HepG2 (cell line): ENCODE measurements around the gene POLE4. TPM values are rescaled to one million over a fixed set of nuclear protein-coding genes. Genes with fewer than 3 reads are reported as not detected.

Source experiments
- ATAC-seq: fragments of 200-7000 bp; cut with Tn5 transposase; 3 replicates; pipeline ENCODE4 v1.9.1; 2020; ENCODE audit warnings: mild to moderate bottlenecking, moderate library complexity
- BruUV-seq: library from RNA; stranded (reverse); fragments of 400-500 nt; replicated peaks from 2 replicates; lab custom pipeline; 2021; lab: Mats Ljungman, UMichigan
- CTCF ChIA-PET: fragments of 300-600 bp; formaldehyde crosslinking; extraction: SDS; loops from one replicate; lab custom pipeline; 2021; ENCODE audit warnings: low total read pairs, inconsistent platforms, low intra/inter-chr PET ratio; lab: Yijun Ruan, JAX
- POLR2A ChIA-PET: fragments of 350-600 bp; sonication (Branson Sonifier 250); formaldehyde crosslinking; loops from one replicate; lab custom pipeline; 2020; ENCODE audit warnings: antibody characterized with exemption, inconsistent platforms; lab: Yijun Ruan, JAX
- DNase-seq: peaks from one replicate; pipeline ENCODE4 v3.0.0-alpha.2; 2015; ENCODE audit warnings: low spot score
- FAIRE-seq: peaks from 3 replicates; lab custom pipeline; 2011; peaks lifted over from hg19 to GRCh38; lab: Jason Lieb, UNC
- H2AFZ ChIP-seq: one replicate; pipeline ENCODE4 v1.6.1; 2011; ENCODE audit warnings: low read length, inconsistent platforms
- H3K27ac ChIP-seq: fragments of 300-600 bp; 3 replicates; pipeline ENCODE4 v1.8.0; 2011; ENCODE audit warnings: mixed run types, mild to moderate bottlenecking, mixed read lengths, low read length, inconsistent platforms; ENCODE audit not compliant: insufficient read depth; ENCODE audit errors: extremely low read length
- H3K27me3 ChIP-seq, 2 experiments: fragments of 200-600 bp in 1 of 2; 2 replicates in 1 of 2; 3 replicates in 1 of 2; pipeline versions ENCODE4 v1.6.0 to v1.8.0; 2011; ENCODE audit warnings: low read length in 2 of 2, mild to moderate bottlenecking in 2 of 2, moderate library complexity in 2 of 2, inconsistent platforms in 1 of 2; ENCODE audit not compliant: insufficient read depth in 2 of 2, control insufficient read depth in 1 of 2
- H3K36me3 ChIP-seq, 2 experiments: fragments of 200-600 bp in 1 of 2; replicated peaks in 1 of 2; 2 replicates in 1 of 2; 3 replicates in 1 of 2; pipeline versions ENCODE4 v1.5.1 to v1.8.0; 2011; ENCODE audit warnings: low read length in 2 of 2, inconsistent platforms in 1 of 2; ENCODE audit not compliant: insufficient read depth in 2 of 2, control insufficient read depth in 1 of 2
- H3K4me1 ChIP-seq: 2 replicates; pipeline ENCODE4 v1.5.1; 2012; ENCODE audit warnings: low read length, inconsistent platforms; ENCODE audit not compliant: insufficient read depth
- H3K4me2 ChIP-seq: 2 replicates; pipeline ENCODE4 v1.6.0; 2011; ENCODE audit warnings: low read depth, low read length, inconsistent platforms
- H3K4me3 ChIP-seq, 3 experiments: fragments of 200-600 bp in 1 of 3; sonication (generic), shearing (Covaris generic) in 1 of 3; replicated peaks in 1 of 3; 2 replicates each; pipeline ENCODE4 v1.5.1; 2011 to 2016; ENCODE audit warnings: low read length in 3 of 3, inconsistent platforms in 2 of 3, low read depth in 2 of 3, mild to moderate bottlenecking in 2 of 3, control low read depth in 1 of 3, mixed read lengths in 1 of 3; ENCODE audit not compliant: insufficient read depth in 1 of 3
- H3K79me2 ChIP-seq: one replicate; pipeline ENCODE4 v1.6.1; 2011; ENCODE audit warnings: low read length, inconsistent platforms; ENCODE audit not compliant: insufficient read depth
- H3K9ac ChIP-seq: 2 replicates; pipeline ENCODE4 v1.6.0; 2011; ENCODE audit warnings: mild to moderate bottlenecking, low read depth, low read length, inconsistent platforms; ENCODE audit not compliant: insufficient read depth
- H3K9me3 ChIP-seq: 2 replicates; pipeline ENCODE4 v1.5.1; 2012; ENCODE audit warnings: mild to moderate bottlenecking, low read length
- H4K20me1 ChIP-seq: 2 replicates; pipeline ENCODE4 v1.6.0; 2011; ENCODE audit warnings: inconsistent platforms, mild to moderate bottlenecking, low read length, moderate library complexity; ENCODE audit not compliant: insufficient read depth
- EHMT2 ChIP-seq: fragments of 200-600 bp; sonication (generic); IDR thresholded peaks from 2 replicates; pipeline ENCODE4 v1.7.0; 2017; ENCODE audit warnings: antibody characterized with exemption, low read depth, low read length, borderline replicate concordance
- EP300 ChIP-seq, 3 experiments: sonication (generic) in 1 of 3; formaldehyde crosslinking in 1 of 3; IDR thresholded peaks; 2 replicates each; pipeline versions ENCODE4 v1.5.1 to v1.6.1; 2011 to 2020; ENCODE audit warnings: low read depth in 2 of 3, low read length in 2 of 3, borderline replicate concordance in 1 of 3, improper control_type of control experiment in 1 of 3, mild to moderate bottlenecking in 1 of 3, missing genetic modification reagents in 1 of 3, moderate library complexity in 1 of 3
- EZH2 ChIP-seq: conservative IDR thresholded peaks from 2 replicates; pipeline ENCODE4 v1.6.1; 2012; ENCODE audit warnings: mild to moderate bottlenecking, low read depth, low read length, moderate library complexity
- HMGA1 ChIP-seq: sonication (generic); formaldehyde crosslinking; conservative IDR thresholded peaks from 2 replicates; pipeline ENCODE4 v1.4.0; 2020; ENCODE audit warnings: missing genetic modification reagents
- KMT2A ChIP-seq: sonication (generic); formaldehyde crosslinking; IDR thresholded peaks from 2 replicates; pipeline ENCODE4 v1.4.0; 2020; ENCODE audit warnings: missing genetic modification reagents
- LRRFIP1 ChIP-seq: sonication (generic); formaldehyde crosslinking; conservative IDR thresholded peaks from 2 replicates; pipeline ENCODE4 v1.4.0; 2020; ENCODE audit warnings: missing genetic modification reagents
- NFYC ChIP-seq: IDR thresholded peaks from 2 replicates; pipeline ENCODE4 v1.6.1; 2016; ENCODE audit warnings: missing genetic modification reagents, missing compliant biosample characterization
- NR2F1 ChIP-seq, 2 experiments: fragments of 450-650 bp in 1 of 2; formaldehyde crosslinking in 1 of 2; IDR thresholded peaks; 2 replicates each; pipeline versions ENCODE4 v1.5.0 to v1.6.1; 2016 to 2020; ENCODE audit warnings: mild to moderate bottlenecking in 1 of 2, missing compliant biosample characterization in 1 of 2, missing genetic modification reagents in 1 of 2, moderate library complexity in 1 of 2
- RORA ChIP-seq: sonication (generic); formaldehyde crosslinking; IDR thresholded peaks from 2 replicates; pipeline ENCODE4 v1.5.0; 2020; ENCODE audit warnings: mild to moderate bottlenecking, missing genetic modification reagents, moderate library complexity
- SMAD3 ChIP-seq: sonication (generic); formaldehyde crosslinking; IDR thresholded peaks from 2 replicates; pipeline ENCODE4 v1.4.0; 2020; ENCODE audit warnings: missing genetic modification reagents
- SP1 ChIP-seq, 2 experiments: fragments of 450-650 bp in 1 of 2; sonication (generic) in 1 of 2; formaldehyde crosslinking in 1 of 2; IDR thresholded peaks; 2 replicates each; pipeline versions ENCODE4 v1.4.0 to v1.6.1; 2016 to 2020; ENCODE audit warnings: missing genetic modification reagents in 1 of 2
- THYN1 ChIP-seq: sonication (generic); formaldehyde crosslinking; IDR thresholded peaks from 2 replicates; pipeline ENCODE4 v1.8.1; 2023; ENCODE audit warnings: low read depth, mild to moderate bottlenecking, moderate library complexity, missing genetic modification reagents, borderline replicate concordance
- ZNF574 ChIP-seq: sonication (generic); formaldehyde crosslinking; IDR thresholded peaks from 2 replicates; pipeline ENCODE4 v1.4.0; 2020; ENCODE audit warnings: missing genetic modification reagents
- ZSCAN20 ChIP-seq: sonication (generic); formaldehyde crosslinking; IDR thresholded peaks from 2 replicates; pipeline ENCODE4 v1.4.0; 2020; ENCODE audit warnings: missing genetic modification reagents, mild to moderate bottlenecking, borderline replicate concordance
- WGBS: methylation state at CpG from one replicate; pipeline ENCODE4 v1.1.6; 2017; ENCODE audit warnings: low lambda C conversion rate; 5-methylcytosine and 5-hydroxymethylcytosine counted together
- in situ Hi-C: cut with HindIII; loops from 2 replicates; pipeline ENCODE4 v1.10.0; 2017; ENCODE audit warnings: low pct_unique_long_range_greater_than_20kb; ENCODE audit not compliant: extremely low pct_ligation_motif_present
- intact Hi-C: fragments of 100-400 bp; cut with micrococcal nuclease; formaldehyde crosslinking; loops from one replicate; pipeline ENCODE4 v1.10.0; 2022; ENCODE audit not compliant: unreplicated experiment
- polyA plus RNA-seq, 8 experiments: library from polyadenylated mRNA; depleted of rRNA in 3 of 8; stranded (reverse) in 7 of 8; unstranded in 1 of 8; fragments of >200 nt; fragmentation: Illumina TruSeq in 4 of 8; extraction: Trizol in 4 of 8; gene quantifications; 2 replicates each; pipeline versions ENCODE4 v1.2.1 to v1.2.3, GENCODE V29; 2011 to 2016; ENCODE audit warnings: low read depth in 4 of 8, missing spikeins in 1 of 8, mixed read lengths in 1 of 8; ENCODE audit not compliant: insufficient read depth in 1 of 8
- total RNA-seq, 5 experiments: library from RNA; depleted of rRNA; stranded (reverse); fragments of >200 nt; fragmentation: Illumina TruSeq; extraction: Trizol; gene quantifications; 2 replicates each; pipeline ENCODE4 v1.2.3, GENCODE V29; 2016; ENCODE audit warnings: low read depth in 1 of 5
- TF ChIP-seq, protein P1 (sequence below): sonication (generic); formaldehyde crosslinking; IDR thresholded peaks from 2 replicates; pipeline ENCODE4 v1.8.1; 2023; ENCODE audit warnings: mild to moderate bottlenecking, missing genetic modification reagents, borderline replicate concordance

Gene POLE4
- total and polyA plus RNA-seq, 2 of the 13 experiments (the other 11 are each of a cell fraction or from before 2014, with no cell fraction given): 106 to 116 TPM

- WGBS: 55% methylated on average over 4 of the region's 4 CpGs
- FAIRE-seq: no peak
- no peaks in the 10 kb centered on the region for H4K20me1 ChIP-seq
- ChIA-PET POLR2A (interaction anchor here (1.0 kb wide), 1 partner anchor 38 kb away, joined by 4 read pairs; no protein-coding TSS in a partner anchor), CTCF (no interaction called here)
- TF ChIP-seq ZNF574: no peak
- 0 out of 2 replicates have a peak, but pooled peaks have one; percentile 9 for TF ChIP-seq RORA
- no peak for TF ChIP-seq NR2F1 (CRISPR knock-in tag; IDR thresholded peaks at IDR 0.05)
- no peak for TF ChIP-seq SP1 (IDR thresholded peaks at IDR 0.05)
- no peak for TF ChIP-seq SP1 (CRISPR knock-in tag; IDR thresholded peaks at IDR 0.05)
- TF ChIP-seq ZSCAN20: no peak
- 0 out of 2 replicates have a peak, but pooled peaks have one; percentile 22 for TF ChIP-seq EHMT2
- TF ChIP-seq EZH2: no peak
- TF ChIP-seq LRRFIP1: 0 out of 2 replicates have a peak, but pooled peaks have one; percentile 39
- no peak for TF ChIP-seq SMAD3 (CRISPR knock-in tag)
- no peak for TF ChIP-seq HMGA1 (CRISPR knock-in tag)
- 0 out of 4 replicates have a peak, but pooled peaks of 1 of the 2 experiments have one; percentile 2 for TF ChIP-seq EP300 (IDR thresholded peaks at IDR 0.05; ENCODE audit: low read depth in 2 of 2, low read length in 2 of 2)
- TF ChIP-seq EP300 (CRISPR knock-in tag; IDR thresholded peaks at IDR 0.05; ENCODE audit: borderline replicate concordance): no peak
- TF ChIP-seq, protein P1, sequence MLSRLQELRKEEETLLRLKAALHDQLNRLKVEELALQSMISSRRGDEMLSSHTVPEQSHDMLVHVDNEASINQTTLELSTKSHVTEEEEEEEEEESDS (CRISPR knock-in tag): no peak
- TF ChIP-seq THYN1: 0 out of 2 replicates have a peak, but pooled peaks have one; percentile 56
- no peak for TF ChIP-seq NFYC (CRISPR knock-in tag)
- TF ChIP-seq KMT2A (CRISPR knock-in tag): no peak
- peaks cover 27% of the 10 kb centered on the region for H3K79me2 ChIP-seq
- H3K27me3 ChIP-seq: no peaks in the 10 kb centered on the region
- no peak for ATAC-seq
- no peak for DNase-seq
- in situ Hi-C loops (no loop called here), intact Hi-C loops (loop anchor here (2.0 to 5.0 kb wide), 2 partner anchors 17 to 41 kb away; no protein-coding TSS in a partner anchor)
- no peaks in the 10 kb centered on the region for H3K9me3 ChIP-seq
- H3K36me3 ChIP-seq: peaks cover 4 to 24% of the 10 kb centered on the region in 2 experiments
- BruUV-seq: no TSS peak
- peak overlapping the region; percentile 90 for H3K4me2 ChIP-seq
- H3K9ac ChIP-seq: peak overlapping the region; percentile 88
- peak overlapping the region; percentile 59 to 84 (median 67); a peak in 5 of 6 replicates for H3K4me3 ChIP-seq
- peak overlapping the region; percentile 92 for H3K27ac ChIP-seq
- peaks cover 77% of the 10 kb centered on the region for H3K4me1 ChIP-seq
- H2AFZ ChIP-seq: no peak overlapping the region
These were observed 563 bp upstream of the POLE4 start for GRCh38 chr2:74957886-74958273.
